HG02884 (cell line): ENCODE results near the gene CAMKK2.
"Not testable (repeated sequence)": the region's sequence is repeated elsewhere in the genome, so short reads cannot be mapped to it uniquely, and the experiment has no call there.

Experiments
- ATAC-seq: cut with Tn5 transposase; IDR thresholded peaks from one replicate; pipeline ENCODE4 v1.9.1; 2021; ENCODE audit warnings: mild to moderate bottlenecking, moderate library complexity; ENCODE audit not compliant: unreplicated experiment

Gene CAMKK2

GRCh38 chr12:121296618-121297434 is at the start of gene CAMKK2:
Gene CAMKK2 (minus strand): TSS chr12:121296709. CDS start chr12:121274526, 22,183 bp downstream.
- ATAC-seq: peak; percentile 69

DNA sequence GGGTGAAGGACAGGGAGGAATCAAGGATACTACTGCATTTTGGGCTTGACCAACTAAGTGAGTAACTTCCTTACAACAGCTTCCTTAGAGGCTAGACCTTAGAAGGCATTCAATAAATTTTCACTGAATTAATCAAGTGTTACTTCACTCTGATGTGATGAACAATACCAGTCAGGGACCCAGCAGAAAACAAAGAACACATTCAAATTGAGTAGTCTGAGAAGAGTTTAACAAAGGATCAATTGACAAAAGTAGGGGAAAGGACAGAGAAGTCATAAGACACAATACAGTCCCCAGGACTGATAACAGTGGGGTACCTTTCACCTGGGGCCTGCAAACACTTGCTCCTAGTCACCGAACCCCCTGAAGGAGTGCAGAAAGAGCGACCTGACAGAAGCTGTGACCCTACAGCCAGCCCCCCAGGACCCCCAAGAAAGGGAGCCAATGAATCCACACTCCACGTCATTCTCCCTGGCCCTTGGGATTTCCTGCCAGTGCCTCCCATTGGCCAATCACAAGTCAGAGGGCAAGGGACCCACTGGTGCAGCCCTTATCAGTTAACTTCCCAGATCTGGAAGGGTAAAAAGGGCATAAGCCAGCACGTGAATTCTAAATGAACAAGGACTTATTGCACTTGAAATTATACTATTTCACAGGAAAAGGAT is 48.8 kb upstream of the CAMKK2 start:
- ATAC-seq: no peak

DNA sequence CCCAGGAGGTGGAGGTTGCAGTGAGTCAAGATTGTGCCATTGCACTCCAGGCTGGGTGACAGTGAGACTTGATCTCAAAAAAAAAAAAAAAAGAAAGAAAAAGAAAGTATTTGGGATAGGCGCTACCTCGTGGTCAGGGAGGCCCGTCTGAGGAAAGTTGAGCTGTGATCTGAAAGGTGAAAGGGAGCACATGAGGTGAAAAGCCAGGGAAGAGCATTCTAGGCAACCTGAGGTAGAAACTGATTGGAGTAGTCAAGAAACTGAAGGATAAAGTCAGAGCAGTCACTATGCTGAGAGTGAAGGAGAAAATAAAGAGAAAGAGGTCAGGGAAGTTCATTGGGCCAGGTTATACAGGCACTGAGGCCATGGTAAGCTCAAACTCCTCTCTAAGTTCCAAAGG is 48.0 kb upstream of the CAMKK2 start:
- ATAC-seq: no peak

GRCh38 chr12:121337416-121337815 is 40.9 kb upstream of the CAMKK2 start:
- ATAC-seq: no peak

- ATAC-seq: no peak
Observed at GRCh38 chr12:121334513-121335343, 38.2 kb upstream of the CAMKK2 start.

GRCh38 chr12:121333747-121334146 is 37.2 kb upstream of the CAMKK2 start:
- ATAC-seq: no peak

DNA sequence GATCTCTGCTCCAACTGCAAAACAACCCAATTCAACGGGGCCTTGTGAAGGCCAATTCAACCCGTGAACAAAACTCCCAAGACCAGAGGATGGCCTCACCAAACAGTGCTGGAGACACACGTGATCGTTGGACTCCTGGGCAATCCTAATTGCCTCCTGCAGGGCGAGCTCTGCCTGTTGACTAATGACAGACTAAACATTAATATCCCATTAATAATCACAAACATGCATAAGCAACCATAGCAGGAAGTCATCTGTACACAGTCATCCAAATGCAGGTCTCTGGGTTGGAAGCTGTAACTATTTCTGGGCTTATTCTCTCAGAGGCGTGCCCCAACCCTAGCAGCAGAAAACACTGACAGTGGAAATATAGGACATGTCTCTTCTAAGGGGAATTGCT is 34.7 kb upstream of the CAMKK2 start:
- no peak for ATAC-seq

GRCh38 chr12:121330692-121331091 is 34.2 kb upstream of the CAMKK2 start:
- no peak for ATAC-seq

DNA sequence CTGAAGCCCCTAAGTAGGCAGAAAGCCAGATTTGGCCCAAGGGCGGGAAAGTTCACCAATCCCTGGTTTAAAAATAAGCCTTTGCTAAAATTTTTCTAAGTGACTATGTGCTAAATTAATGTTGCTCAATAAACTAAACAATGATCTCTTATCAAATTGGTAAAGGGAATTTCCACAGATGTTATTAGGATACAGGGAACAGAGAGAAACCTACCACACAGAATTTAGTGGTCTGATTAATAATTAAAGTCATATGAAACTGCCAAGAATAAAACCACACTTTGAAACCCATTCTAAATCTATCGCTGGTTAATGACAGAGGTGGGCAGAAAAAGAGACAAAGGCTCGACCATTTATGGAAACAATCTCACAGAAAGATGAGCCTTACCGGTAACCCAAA is 33.7 kb upstream of the CAMKK2 start:
- ATAC-seq: no peak

DNA sequence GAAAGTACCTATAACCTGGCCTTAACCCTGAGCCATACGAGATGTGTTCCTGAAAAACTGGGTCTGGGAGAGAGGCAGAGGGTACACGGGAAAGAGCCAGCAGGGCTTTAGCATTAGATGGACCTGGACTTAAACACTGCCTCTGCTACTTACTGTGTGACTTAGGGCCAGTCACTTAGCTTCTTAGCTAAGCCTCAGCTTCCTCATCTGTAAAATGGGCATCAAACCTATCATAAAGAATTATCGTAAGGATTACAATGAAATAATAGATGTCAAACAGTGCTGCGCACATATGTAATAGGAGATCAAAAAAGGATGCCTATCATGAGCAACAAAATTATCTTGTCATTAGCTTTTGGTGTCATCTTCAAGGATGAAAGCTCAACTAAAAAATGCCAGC is 32.1 kb upstream of the CAMKK2 start:
- no peak for ATAC-seq

GRCh38 chr12:121326996-121327674 is 30.6 kb upstream of the CAMKK2 start:
- ATAC-seq: no peak

DNA sequence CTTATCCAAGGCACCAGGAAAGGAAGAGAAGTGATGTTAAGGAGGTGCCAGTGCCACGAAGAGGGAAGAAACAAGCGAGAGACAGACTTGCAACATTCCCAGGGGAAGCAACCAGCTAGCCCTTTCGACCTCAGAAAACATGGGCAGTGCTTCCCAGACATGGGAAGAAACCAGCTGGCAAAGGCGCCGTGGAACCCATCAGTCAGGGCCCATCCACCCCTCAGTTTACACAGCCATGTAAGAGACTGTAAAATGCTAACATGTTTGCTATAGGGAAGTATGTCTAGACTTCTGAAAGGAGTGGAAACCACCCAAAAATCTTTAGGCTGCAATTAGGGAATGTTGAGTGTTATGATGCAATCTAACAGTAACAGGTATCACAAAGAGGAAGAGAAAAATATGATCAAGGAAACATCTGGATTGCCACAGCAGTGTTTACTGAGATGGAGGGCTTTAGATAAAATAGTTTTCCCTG is 29.4 kb upstream of the CAMKK2 start:
- ATAC-seq: no peak

GRCh38 chr12:121323908-121324307 is 27.4 kb upstream of the CAMKK2 start:
- no peak for ATAC-seq

- ATAC-seq: no peak
Observed at GRCh38 chr12:121318121-121318520, 21.6 kb upstream of the CAMKK2 start.

DNA sequence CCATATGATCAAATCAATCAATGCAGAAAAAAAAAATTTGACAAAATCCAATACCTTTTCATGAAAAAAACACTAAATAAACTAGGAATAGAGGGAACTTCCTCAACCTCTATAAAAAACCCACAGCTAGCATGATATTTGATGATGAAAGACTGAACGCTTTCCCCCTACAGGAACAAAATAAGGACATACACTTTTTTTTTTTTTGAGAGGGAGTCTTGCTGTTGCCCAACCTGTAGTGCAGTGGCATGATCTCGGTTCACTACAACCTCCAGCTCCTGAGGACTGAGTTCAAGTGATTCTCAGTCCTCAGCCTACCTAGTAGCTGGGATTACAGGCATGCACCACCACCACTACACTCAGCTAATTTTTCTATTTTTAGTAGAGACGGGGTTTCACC is 17.9 kb upstream of the CAMKK2 start:
- no peak for ATAC-seq

- not testable (repeated sequence) for ATAC-seq
Observed at GRCh38 chr12:121310231-121310630, 13.7 kb upstream of the CAMKK2 start.

DNA sequence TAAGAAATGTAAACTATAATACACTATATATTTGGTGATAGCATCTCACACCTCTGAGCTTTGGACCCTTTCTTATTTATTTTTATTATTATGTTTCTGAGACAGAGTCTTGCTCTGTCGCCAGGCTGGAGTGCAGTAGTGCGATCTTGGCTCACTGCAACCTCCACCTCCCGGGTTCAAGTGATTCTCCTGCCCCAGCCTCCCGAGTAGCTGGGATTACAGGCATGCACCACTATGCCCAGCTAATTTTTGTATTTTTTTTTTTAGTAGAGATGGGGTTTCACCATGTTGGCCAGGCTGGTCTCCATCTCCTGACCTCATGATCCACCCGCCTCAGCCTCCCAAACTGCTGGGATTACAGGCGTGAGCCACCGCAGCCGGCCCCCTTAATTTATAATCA is 10.9 kb upstream of the CAMKK2 start:
- not testable (repeated sequence) for ATAC-seq

- ATAC-seq: no peak
Observed at GRCh38 chr12:121304306-121304705, 7.8 kb upstream of the CAMKK2 start.

- no peak for ATAC-seq
Observed at GRCh38 chr12:121301876-121302275, 5.4 kb upstream of the CAMKK2 start.

DNA sequence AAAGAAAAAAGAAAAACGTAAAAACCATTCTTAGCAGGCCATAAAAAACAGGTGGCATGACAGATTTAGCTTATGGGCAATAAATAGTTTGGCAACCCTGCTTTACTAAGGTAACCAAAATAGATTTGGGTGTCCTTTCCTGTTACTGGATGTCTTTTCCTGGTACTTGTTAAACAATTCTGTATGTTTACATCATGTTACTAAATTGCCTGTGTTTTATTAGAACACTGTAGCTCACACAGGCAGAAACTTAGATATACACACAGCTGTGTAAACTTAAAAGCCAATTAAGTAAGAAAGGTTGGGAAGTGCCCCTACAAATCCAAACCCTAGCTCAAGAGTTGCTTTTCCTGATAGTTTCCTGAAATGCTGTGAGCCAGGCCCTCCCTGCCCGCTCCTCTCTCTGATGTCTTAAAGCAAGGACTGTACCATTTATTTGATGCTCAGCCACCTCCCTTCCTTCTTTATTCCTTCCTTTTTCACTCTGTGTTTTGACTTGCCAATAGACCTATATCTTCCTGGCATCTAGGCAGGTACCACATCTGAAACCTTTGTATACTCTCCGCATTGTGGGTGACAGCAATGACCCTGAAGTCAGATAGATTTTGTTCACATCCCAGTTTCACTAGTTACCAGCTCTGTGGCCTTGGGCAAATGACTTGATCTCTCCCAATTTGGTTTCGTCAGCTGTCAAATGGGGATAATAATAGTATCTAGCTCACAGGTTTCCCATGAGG is 3.7 kb upstream of the CAMKK2 start:
- no peak for ATAC-seq
